ENCODE data around the gene BTF3L4.
"Not testable (repeated sequence)": the region's sequence is repeated elsewhere in the genome, so short reads cannot be mapped to it uniquely, and the experiment has no call there.

GRCh38 chr1:52077277-52077676 is 21.2 kb downstream of the BTF3L4 start:
- TF ChIP-seq CTCF, EP300 (IDR thresholded peaks at IDR 0.05): not testable (repeated sequence)
